Kidney epithelial cell (primary cell): Measurements from ENCODE around the gene PHF21A. TPM values are rescaled to one million over a fixed set of nuclear protein-coding genes. Genes with fewer than 3 reads are reported as not detected.
A peak's percentile ranks its signal among the peaks of the same experiment; 100 is the strongest.

Experiments
- DNase-seq: peaks from one replicate; pipeline ENCODE4 v3.0.0-alpha.2; 2010; ENCODE audit warnings: low read depth
- H3K27me3 ChIP-seq: 2 replicates; pipeline ENCODE4 v1.6.0; 2011; ENCODE audit warnings: low read length; ENCODE audit not compliant: control insufficient read depth, insufficient read depth
- H3K36me3 ChIP-seq: 2 replicates; pipeline ENCODE4 v1.5.1; 2011; ENCODE audit warnings: low read length; ENCODE audit not compliant: control insufficient read depth, insufficient read depth
- H3K4me3 ChIP-seq: 2 replicates; pipeline ENCODE4 v1.5.1; 2011; ENCODE audit warnings: low read depth, mild to moderate bottlenecking, control low read depth, low read length
- CTCF ChIP-seq: IDR thresholded peaks from 2 replicates; pipeline ENCODE4 v1.5.1; 2011; ENCODE audit warnings: mild to moderate bottlenecking, moderate library complexity, low read length, control low read depth, inconsistent platforms; ENCODE audit not compliant: insufficient read depth, poor library complexity, severe bottlenecking
- total RNA-seq: library from RNA; depleted of rRNA; stranded (reverse); fragments of >200 nt; gene quantifications from 2 replicates; pipeline ENCODE4 v1.2.3, GENCODE V29; 2015

Gene PHF21A
- total RNA-seq, result 11.8 and 12.0 TPM in 2 replicates

- no peak for TF ChIP-seq CTCF
- Histone ChIP-seq H3K27me3 (no peaks in the 10 kb centered on the region), H3K4me3 (peak within 1 kb of the TSS; percentile 87), H3K36me3 (no peaks in the 10 kb centered on the region)
- DNase-seq, result peak; percentile 38
Observed at GRCh38 chr11:46121301-46121723, at the start of gene PHF21A. PHF21A (minus strand) TSS chr11:46121454; CDS start chr11:46084219, 37,235 bp downstream.

- TF ChIP-seq CTCF, result no peak
Observed at GRCh38 chr11:46170797-46171196, 49.5 kb upstream of the PHF21A start.

GRCh38 chr11:46162700-46163099 is 41.4 kb upstream of the PHF21A start:
- Histone ChIP-seq H3K36me3 (no peaks in the 10 kb centered on the region), H3K27me3 (peaks cover 25% of the 10 kb centered on the region), H3K4me3 (no peak overlapping the region)
- no peak for TF ChIP-seq CTCF
- DNase-seq, result no peak

More at GRCh38 chr11:46170797-46171196, 49.5 kb upstream of the PHF21A start:
- Histone ChIP-seq H3K36me3 (no peaks in the 10 kb centered on the region), H3K27me3 (no peaks in the 10 kb centered on the region), H3K4me3 (no peak overlapping the region)
- no peak for DNase-seq

GRCh38 chr11:46161201-46161600 is 39.9 kb upstream of the PHF21A start:
- Histone ChIP-seq H3K36me3 (no peaks in the 10 kb centered on the region), H3K4me3 (no peak overlapping the region), H3K27me3 (peaks cover 25% of the 10 kb centered on the region)
- DNase-seq, result no peak
- no peak for TF ChIP-seq CTCF

GRCh38 chr11:46160100-46160499 is 38.8 kb upstream of the PHF21A start:
- TF ChIP-seq CTCF, result peak; percentile 3
- no peaks in the 10 kb centered on the region for H3K36me3 ChIP-seq
- no peak overlapping the region for H3K4me3 ChIP-seq
- peaks cover 24% of the 10 kb centered on the region for H3K27me3 ChIP-seq
- no peak for DNase-seq

- no peak overlapping the region for H3K4me3 ChIP-seq
- no peak for DNase-seq
- peaks cover 20% of the 10 kb centered on the region for H3K27me3 ChIP-seq
- TF ChIP-seq CTCF, result no peak
- no peaks in the 10 kb centered on the region for H3K36me3 ChIP-seq
Observed at GRCh38 chr11:46159680-46160079, 38.4 kb upstream of the PHF21A start.
